ENCODE measurements around the gene COL7A1. TPM values are rescaled to one million over a fixed set of nuclear protein-coding genes. Genes with fewer than 3 reads are reported as not detected.
"Not testable (repeated sequence)": the region's sequence is repeated elsewhere in the genome, so short reads cannot be mapped to it uniquely, and the experiment has no call there.

COL7A1 gene
- total RNA-seq, 1 donor from 2014 or later: 337 TPM

DNA sequence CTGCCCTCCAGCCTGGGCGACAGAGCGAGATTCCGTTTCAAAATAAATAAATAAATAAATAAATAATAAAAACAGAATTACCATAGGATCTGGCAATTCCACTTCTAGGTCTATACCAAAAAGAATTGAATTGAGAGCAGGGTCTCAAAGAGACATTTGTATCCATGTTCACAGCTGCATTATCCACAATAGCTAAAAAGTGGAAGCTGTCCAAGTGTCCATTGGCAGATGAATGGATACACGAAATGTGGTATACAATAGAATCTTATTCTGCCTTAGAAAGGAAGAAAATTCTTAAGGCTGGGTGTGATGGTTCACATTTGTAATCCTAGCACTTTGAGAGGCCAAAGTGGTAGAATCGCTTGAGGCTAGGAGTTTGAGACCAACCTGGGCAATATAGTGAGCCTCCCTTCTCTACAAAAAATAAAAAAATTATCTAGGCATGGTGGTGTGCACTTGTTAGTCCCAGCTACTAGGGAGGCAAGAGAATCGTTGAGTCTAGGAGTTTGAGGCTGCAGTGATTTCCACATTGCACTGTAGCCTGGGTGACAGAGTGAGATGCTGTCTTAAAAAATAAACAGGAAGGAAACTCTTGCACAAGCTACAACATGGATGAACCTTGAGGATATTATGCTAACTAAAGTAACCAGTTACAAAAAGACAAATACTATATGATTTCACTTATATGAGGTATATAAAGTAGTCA, 62.7 kb downstream of the COL7A1 start:
- TF ChIP-seq, protein P1, sequence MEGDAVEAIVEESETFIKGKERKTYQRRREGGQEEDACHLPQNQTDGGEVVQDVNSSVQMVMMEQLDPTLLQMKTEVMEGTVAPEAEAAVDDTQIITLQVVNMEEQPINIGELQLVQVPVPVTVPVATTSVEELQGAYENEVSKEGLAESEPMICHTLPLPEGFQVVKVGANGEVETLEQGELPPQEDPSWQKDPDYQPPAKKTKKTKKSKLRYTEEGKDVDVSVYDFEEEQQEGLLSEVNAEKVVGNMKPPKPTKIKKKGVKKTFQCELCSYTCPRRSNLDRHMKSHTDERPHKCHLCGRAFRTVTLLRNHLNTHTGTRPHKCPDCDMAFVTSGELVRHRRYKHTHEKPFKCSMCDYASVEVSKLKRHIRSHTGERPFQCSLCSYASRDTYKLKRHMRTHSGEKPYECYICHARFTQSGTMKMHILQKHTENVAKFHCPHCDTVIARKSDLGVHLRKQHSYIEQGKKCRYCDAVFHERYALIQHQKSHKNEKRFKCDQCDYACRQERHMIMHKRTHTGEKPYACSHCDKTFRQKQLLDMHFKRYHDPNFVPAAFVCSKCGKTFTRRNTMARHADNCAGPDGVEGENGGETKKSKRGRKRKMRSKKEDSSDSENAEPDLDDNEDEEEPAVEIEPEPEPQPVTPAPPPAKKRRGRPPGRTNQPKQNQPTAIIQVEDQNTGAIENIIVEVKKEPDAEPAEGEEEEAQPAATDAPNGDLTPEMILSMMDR (IDR thresholded peaks at IDR 0.05; ENCODE audit: insufficient read depth, low read length, poor library complexity, severe bottlenecking): no peak
- DNase-seq (ENCODE audit: low read depth): no peak
- Histone ChIP-seq H3K27me3 (ENCODE audit: control insufficient read depth, insufficient read depth, low read length) (no peaks in the 10 kb centered on the region), H3K4me3 (ENCODE audit: low read depth, low read length) (no peak overlapping the region), H3K36me3 (ENCODE audit: control insufficient read depth, insufficient read depth, low read length) (peaks cover 2% of the 10 kb centered on the region)

DNA sequence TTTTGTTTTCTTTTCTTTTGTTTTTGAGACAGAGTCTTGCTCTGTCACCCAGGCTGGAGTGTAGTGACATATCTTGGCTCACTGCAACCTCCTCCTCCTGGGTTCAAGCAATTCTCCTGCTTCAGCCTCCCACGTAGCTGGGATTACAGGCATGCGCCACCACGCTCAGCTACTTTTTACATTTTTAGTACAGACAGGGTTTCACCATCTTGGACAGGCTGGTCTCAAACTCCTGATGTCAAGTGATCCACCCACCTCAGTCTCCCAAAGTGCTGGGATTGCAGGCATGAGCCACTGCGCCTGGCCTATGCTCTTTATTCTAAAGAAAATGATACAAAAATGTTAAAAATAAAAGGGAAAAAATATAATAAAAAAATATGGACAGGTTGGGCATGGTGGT, 64.4 kb downstream of the COL7A1 start:
- H3K36me3 ChIP-seq (ENCODE audit: control insufficient read depth, insufficient read depth, low read length); H3K27me3 ChIP-seq (ENCODE audit: control insufficient read depth, insufficient read depth, low read length); H3K4me3 ChIP-seq (ENCODE audit: low read depth, low read length); DNase-seq (ENCODE audit: low read depth): not testable (repeated sequence)

GRCh38 chr3:48528754-48529153, 66.4 kb downstream of the COL7A1 start:
- Histone ChIP-seq H3K27me3 (ENCODE audit: control insufficient read depth, insufficient read depth, low read length) (no peaks in the 10 kb centered on the region), H3K4me3 (ENCODE audit: low read depth, low read length) (no peak overlapping the region), H3K36me3 (ENCODE audit: control insufficient read depth, insufficient read depth, low read length) (no peaks in the 10 kb centered on the region)
- no peak for DNase-seq (ENCODE audit: low read depth)
- TF ChIP-seq, protein P1 (IDR thresholded peaks at IDR 0.05; ENCODE audit: insufficient read depth, low read length, poor library complexity, severe bottlenecking): no peak

GRCh38 chr3:48528048-48528447, 67.1 kb downstream of the COL7A1 start:
- H3K36me3 ChIP-seq (ENCODE audit: control insufficient read depth, insufficient read depth, low read length): no peaks in the 10 kb centered on the region
- TF ChIP-seq, protein P1 (IDR thresholded peaks at IDR 0.05; ENCODE audit: insufficient read depth, low read length, poor library complexity, severe bottlenecking): no peak
- no peaks in the 10 kb centered on the region for H3K27me3 ChIP-seq (ENCODE audit: control insufficient read depth, insufficient read depth, low read length)
- no peak overlapping the region for H3K4me3 ChIP-seq (ENCODE audit: low read depth, low read length)
- no peak for DNase-seq (ENCODE audit: low read depth)

GRCh38 chr3:48524970-48525369, 70.2 kb downstream of the COL7A1 start:
- Histone ChIP-seq H3K36me3 (ENCODE audit: control insufficient read depth, insufficient read depth, low read length) (no peaks in the 10 kb centered on the region), H3K27me3 (ENCODE audit: control insufficient read depth, insufficient read depth, low read length) (no peaks in the 10 kb centered on the region), H3K4me3 (ENCODE audit: low read depth, low read length) (no peak overlapping the region)
- TF ChIP-seq, protein P1 (IDR thresholded peaks at IDR 0.05; ENCODE audit: insufficient read depth, low read length, poor library complexity, severe bottlenecking): no peak
- DNase-seq (ENCODE audit: low read depth): no peak

- TF ChIP-seq, protein P1 (IDR thresholded peaks at IDR 0.05; ENCODE audit: insufficient read depth, low read length, poor library complexity, severe bottlenecking): no peak
- H3K27me3 ChIP-seq (ENCODE audit: control insufficient read depth, insufficient read depth, low read length): no peaks in the 10 kb centered on the region
- H3K36me3 ChIP-seq (ENCODE audit: control insufficient read depth, insufficient read depth, low read length): no peaks in the 10 kb centered on the region
- no peak overlapping the region for H3K4me3 ChIP-seq (ENCODE audit: low read depth, low read length)
- DNase-seq (ENCODE audit: low read depth): no peak
Observed at GRCh38 chr3:48521635-48522034, 73.5 kb downstream of the COL7A1 start.
